ENCODE results near the gene SCYGR1.

DNA sequence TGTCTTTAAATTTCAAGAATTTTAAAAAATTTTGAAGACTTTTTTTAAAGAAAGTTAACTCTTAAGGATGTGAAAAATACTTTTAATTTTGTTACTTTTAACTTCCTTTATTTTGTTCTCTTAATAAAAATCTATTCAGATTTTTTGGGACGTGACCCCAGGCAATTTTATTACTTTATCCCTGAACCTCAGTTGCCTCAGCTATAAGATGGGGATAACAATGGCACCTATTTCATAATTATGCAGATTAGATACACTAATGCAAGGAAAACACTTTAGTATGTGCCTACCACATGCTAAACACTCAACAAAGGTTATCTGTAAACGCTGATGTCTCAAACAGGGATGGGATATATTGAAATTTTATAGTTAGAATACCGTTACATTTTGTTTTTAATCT lies 1.5 kb upstream of the SCYGR1 start:
- TF ChIP-seq CTCF (optimal IDR thresholded peaks at IDR 0.05 in 1 of 3, IDR thresholded peaks at IDR 0.05 in 1 of 3, conservative IDR thresholded peaks at IDR 0.05 in 1 of 3; ENCODE audit: extremely low read depth in 1 of 3, insufficient read depth in 2 of 3, low read length in 3 of 3) (no peak), EZH2 (IDR thresholded peaks at IDR 0.05; ENCODE audit: low read length) (no peak)

Data from keratinocyte (primary cell).